WI38 (cell line): ENCODE measurements around the gene BIRC6.
"Not testable (repeated sequence)": the region's sequence is repeated elsewhere in the genome, so short reads cannot be mapped to it uniquely, and the experiment has no call there.

Experiments
- H3K4me3 ChIP-seq: 2 replicates; pipeline ENCODE4 v1.5.1; 2011; ENCODE audit warnings: low read depth, mild to moderate bottlenecking, control low read depth, low read length
- TF ChIP-seq, protein P1 (sequence below): IDR thresholded peaks from 2 replicates; pipeline ENCODE4 v1.5.1; 2012; ENCODE audit warnings: low read depth, mild to moderate bottlenecking, control low read depth, low read length

BIRC6 gene

DNA sequence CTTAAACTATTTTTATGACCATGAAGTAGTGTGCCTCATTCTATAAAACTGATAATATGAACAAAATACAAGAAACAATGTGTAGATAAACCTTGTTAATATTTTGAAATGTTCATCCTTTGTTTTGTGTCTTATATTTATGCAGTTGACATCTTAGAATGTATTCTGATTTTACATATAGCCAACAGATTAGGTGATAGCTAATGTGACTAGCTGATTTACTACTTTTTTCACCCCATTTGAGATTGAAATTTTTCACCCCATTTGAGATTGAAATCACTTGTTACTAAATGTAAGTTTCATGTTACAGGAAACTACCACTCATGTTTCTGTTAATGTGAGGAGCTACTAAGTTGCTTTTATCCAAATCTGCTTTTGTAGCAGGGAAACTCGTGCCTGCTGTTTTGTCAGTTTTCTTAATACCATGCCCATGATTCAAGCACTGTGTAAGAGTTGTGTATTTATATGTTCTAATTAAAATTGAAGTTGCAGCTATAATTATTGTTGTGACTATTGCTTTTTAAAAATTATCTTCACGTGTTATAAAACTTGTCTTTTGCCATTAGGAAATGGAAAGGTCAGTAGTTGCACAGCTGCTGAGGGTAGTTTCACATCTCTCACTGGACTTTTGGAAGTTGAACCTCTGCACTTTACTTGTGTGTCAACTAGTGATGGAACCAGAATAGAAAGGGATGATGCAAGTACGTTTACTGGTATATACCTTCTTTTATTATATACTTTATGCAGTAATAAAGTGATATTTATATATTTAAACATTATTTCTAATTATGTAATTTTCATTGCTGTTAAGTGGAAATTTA, 96.6 kb downstream of the BIRC6 start:
- TF ChIP-seq, protein P1, sequence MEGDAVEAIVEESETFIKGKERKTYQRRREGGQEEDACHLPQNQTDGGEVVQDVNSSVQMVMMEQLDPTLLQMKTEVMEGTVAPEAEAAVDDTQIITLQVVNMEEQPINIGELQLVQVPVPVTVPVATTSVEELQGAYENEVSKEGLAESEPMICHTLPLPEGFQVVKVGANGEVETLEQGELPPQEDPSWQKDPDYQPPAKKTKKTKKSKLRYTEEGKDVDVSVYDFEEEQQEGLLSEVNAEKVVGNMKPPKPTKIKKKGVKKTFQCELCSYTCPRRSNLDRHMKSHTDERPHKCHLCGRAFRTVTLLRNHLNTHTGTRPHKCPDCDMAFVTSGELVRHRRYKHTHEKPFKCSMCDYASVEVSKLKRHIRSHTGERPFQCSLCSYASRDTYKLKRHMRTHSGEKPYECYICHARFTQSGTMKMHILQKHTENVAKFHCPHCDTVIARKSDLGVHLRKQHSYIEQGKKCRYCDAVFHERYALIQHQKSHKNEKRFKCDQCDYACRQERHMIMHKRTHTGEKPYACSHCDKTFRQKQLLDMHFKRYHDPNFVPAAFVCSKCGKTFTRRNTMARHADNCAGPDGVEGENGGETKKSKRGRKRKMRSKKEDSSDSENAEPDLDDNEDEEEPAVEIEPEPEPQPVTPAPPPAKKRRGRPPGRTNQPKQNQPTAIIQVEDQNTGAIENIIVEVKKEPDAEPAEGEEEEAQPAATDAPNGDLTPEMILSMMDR: no peak
- no peak overlapping the region for H3K4me3 ChIP-seq

DNA sequence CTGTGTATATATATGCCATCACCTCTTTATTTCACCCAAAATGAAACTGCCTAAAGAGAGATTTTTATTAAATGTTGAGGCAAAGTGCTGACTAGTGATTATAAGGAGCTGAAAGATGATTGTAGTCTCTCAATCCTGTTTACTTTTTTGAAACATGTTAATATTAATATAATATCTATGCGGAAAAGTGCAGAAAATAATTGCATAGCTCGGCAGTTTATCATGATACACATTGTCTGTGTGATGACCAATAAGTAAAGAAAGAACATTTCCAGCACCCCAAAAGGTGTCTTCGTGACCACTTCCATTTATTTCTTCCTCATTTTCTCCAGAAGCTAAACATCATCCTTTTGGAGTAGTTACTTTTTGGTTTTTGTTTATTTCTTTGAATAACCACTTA, 99.0 kb downstream of the BIRC6 start:
- TF ChIP-seq, protein P1: no peak
- no peak overlapping the region for H3K4me3 ChIP-seq

DNA sequence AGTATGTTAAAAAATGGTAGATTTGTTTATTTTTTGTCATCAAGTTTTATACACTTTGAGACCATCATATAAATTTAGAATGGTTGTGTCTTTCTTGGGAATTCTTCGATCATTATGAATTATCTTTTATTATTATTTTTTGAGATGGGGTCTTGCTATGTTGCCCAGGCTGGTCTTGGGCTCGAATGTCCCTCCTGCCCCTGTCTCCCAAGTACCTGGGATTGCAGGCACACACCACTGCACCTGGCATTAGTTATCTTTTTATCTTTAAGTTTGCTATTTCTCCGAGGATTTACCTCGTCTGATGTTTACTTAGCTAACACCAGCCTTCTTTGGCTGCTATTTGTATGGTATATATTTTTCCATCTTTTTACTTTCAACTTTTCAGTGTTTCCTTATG, 100.0 kb downstream of the BIRC6 start:
- no peak overlapping the region for H3K4me3 ChIP-seq
- TF ChIP-seq, protein P1: no peak

DNA sequence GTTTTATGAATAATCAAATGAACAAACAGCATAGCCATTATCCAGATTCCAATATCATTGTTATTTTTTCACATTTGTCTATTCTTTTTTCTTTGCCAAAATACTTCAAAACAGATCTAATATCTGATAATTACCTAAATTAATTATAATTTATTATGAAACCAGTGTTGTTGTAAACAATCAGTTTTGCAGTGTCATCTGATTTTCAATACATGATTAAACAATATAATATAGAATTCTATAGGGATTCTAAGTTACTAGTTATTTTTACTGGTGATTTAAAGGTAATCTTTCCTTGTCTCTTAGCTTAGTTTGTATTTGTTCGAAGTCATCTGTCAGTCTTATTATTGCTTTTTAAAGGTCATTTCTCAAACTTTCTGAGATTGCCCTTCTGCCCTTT, 101.0 kb downstream of the BIRC6 start:
- TF ChIP-seq, protein P1: no peak
- H3K4me3 ChIP-seq: no peak overlapping the region

DNA sequence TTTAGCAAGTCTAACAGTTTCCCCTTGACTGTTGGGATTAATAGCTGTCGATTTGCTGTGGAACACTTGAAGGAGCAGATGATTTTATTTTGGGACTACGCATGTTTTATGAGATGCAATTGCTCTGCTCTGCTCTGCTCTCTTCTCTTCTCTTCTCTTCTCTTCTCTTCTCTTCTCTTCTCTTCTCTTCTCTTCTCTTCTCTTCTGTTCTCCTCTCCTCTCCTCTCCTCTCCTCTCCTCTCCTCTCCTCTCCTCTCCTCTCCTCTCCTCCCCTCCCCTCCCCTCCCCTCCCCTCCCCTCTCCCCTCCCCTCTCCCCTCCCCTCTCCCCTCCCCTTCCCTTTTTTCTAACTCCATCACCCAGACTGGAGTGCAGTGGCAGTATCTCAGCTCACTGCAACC, 104.0 kb downstream of the BIRC6 start:
- H3K4me3 ChIP-seq: not testable (repeated sequence)

DNA sequence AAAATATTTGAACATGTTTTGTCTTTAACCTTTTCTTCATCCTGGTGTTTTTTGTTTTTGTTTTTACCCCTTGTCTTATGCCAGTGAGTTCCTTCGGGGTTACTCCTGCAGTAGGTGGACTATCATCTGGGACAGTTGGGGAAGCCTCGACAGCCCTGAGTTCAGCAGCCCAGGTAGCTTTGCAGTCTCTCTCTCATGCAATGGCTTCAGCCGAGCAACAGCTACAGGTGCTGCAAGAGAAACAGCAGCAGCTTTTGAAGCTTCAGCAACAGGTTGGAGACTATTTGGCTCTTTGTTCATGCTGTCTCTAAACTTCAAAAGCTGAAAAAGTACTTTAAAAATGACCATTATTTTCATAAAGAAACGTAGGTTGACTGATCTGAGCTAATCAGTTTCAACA, 106.3 kb downstream of the BIRC6 start:
- no peak overlapping the region for H3K4me3 ChIP-seq
- TF ChIP-seq, protein P1: no peak

DNA sequence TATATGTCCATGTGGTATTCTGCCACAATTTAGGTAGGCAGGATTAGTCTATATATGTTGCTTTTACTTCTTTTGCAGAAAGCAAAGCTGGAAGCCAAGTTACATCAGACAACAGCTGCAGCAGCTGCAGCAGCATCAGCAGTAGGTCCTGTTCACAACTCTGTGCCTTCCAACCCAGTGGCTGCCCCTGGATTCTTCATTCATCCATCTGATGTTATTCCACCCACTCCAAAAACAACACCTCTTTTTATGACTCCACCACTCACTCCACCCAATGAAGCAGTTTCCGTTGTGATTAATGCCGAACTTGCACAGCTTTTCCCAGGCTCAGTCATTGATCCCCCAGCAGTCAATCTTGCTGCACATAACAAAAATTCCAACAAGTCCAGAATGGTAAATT, 107.6 kb downstream of the BIRC6 start:
- TF ChIP-seq, protein P1: no peak
- H3K4me3 ChIP-seq: no peak overlapping the region

DNA sequence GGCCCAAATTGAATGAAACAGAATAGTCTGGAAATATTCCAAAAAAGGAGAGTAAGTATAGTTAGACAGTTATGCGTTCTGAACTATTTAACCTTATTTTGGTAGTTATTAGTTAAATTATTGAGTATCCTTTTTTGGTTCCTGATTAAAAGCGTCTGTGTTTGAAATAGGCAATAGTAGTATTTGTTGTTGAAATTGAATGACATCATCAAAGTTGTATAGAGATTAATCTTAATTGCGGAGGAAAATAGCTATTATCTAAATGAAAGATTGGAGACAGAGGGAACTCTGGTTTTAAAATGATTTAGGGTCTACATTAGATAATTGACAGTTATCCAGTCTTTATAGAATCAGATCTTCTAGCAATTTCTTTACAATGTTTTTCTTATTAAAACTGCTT, 115.8 kb downstream of the BIRC6 start:
- no peak overlapping the region for H3K4me3 ChIP-seq
- TF ChIP-seq, protein P1: no peak
